Esophagus muscularis mucosa (tissue), 4 donors: Measurements from ENCODE around the gene SHB.

ENCODE experiments used
- EP300 ChIP-seq: sonication (generic); formaldehyde crosslinking; IDR thresholded peaks from one replicate; pipeline ENCODE4 v1.6.1; 2017; ENCODE audit warnings: antibody characterized with exemption
- POLR2A ChIP-seq: fragments of 450-650 bp; IDR thresholded peaks from one replicate; pipeline ENCODE4 v1.6.1; 2017; ENCODE audit warnings: antibody characterized with exemption, moderate library complexity, mild to moderate bottlenecking, low read depth
- POLR2AphosphoS5 ChIP-seq, 2 donors: sonication (generic); formaldehyde crosslinking; IDR thresholded peaks; one replicate each; pipeline ENCODE4 v1.6.1; 2017; ENCODE audit warnings: antibody characterized with exemption in 2 of 2
- TF ChIP-seq, protein P1 (sequence below), 3 experiments: fragments of 200-600 bp in 2 of 3; fragments of 450-650 bp in 1 of 3; sonication (generic) in 2 of 3; IDR thresholded peaks; one replicate each; pipeline ENCODE4 v1.5.1; 2017 to 2019; ENCODE audit warnings: antibody characterized with exemption in 3 of 3, mild to moderate bottlenecking in 2 of 3, moderate library complexity in 1 of 3

- no peak for TF ChIP-seq POLR2A
- TF ChIP-seq, protein P1, sequence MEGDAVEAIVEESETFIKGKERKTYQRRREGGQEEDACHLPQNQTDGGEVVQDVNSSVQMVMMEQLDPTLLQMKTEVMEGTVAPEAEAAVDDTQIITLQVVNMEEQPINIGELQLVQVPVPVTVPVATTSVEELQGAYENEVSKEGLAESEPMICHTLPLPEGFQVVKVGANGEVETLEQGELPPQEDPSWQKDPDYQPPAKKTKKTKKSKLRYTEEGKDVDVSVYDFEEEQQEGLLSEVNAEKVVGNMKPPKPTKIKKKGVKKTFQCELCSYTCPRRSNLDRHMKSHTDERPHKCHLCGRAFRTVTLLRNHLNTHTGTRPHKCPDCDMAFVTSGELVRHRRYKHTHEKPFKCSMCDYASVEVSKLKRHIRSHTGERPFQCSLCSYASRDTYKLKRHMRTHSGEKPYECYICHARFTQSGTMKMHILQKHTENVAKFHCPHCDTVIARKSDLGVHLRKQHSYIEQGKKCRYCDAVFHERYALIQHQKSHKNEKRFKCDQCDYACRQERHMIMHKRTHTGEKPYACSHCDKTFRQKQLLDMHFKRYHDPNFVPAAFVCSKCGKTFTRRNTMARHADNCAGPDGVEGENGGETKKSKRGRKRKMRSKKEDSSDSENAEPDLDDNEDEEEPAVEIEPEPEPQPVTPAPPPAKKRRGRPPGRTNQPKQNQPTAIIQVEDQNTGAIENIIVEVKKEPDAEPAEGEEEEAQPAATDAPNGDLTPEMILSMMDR (IDR thresholded peaks at IDR 0.05): no peak
- TF ChIP-seq POLR2AphosphoS5 (IDR thresholded peaks at IDR 0.05): no peak
- TF ChIP-seq EP300: no peak
These were observed 130.7 kb downstream of the SHB start for GRCh38 chr9:37938121-37938891.
